ENCODE data around the gene MDK.

Gene MDK

DNA sequence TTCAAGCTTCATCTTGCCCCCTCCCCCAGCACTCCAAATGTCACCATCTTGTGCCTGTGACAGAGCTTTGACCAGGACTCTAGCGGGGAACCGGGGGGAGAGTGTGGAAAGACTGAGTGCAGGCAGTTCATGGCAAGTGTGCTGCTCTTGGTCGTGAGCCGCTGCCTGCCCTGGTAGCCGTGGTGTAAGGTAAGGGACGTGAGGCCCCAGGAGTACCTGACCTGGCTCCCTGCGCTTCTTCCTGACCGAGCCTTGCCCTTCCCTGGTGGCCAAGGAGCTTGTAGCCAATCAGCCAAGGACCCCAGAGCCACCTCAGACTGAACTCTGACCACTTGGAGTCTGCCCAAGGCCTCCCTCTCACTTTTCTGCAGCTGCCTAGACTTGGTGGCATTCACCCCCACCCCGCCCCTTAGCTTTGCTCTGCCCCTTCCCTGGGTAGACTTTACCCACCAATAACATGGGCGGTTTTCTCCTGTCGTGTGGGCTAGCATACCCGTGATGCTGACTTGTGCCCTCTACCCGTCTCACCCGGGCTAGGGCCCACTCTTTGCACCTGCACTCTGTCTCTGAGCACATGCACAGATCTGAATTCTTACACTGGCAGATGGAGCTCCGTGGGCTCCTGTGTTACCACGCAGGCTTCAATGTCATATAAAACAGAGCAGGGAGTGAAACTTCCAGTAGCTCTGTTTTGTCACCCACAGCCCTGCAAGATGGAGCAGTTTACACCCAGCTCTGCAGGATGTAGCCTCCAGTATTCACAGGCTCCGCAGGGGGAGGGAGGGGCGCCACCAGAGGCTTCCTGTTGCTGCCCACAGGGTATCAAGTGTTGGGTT is 32.7 kb upstream of the MDK start:
- FAIRE-seq: no peak

DNA sequence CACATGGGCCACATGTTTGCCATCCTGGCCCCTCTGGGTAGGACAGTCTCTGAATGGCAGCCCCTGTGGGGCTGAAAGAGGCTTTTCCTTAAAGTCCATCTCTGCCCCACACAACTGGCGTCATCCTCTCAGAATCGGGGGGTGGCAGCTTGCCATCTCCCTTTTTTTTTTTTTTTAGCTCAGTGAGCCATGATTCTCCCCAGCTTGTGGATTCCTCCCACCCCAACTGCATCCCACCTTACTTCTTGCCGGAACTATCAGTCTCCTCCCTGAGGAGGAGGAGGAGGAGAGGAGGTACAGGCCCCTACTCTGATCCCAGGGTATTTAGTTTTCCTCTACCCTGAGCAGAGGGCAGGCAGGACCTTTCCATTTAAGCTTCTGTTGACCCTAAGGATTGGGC is 30.8 kb upstream of the MDK start:
- no peak for FAIRE-seq

DNA sequence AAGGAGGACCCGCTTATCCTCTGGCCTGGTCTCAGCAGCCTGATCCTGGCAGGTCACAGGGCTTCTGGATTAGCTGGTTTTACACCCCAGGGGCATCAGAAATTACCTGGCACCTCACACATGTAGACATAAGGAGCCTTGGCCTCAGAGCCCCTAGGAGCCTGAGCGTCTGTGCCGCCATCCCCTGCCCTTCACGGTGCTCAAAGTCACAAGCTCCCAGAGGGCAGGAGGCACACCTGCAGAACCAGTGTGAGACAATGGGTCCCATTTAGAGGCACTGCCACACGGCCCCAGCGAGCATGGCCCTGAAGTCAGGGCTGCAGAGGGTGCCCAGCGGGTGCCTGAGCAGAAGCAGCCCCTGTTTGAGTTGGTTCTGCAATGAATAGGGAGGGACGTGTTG is 30.3 kb upstream of the MDK start:
- FAIRE-seq: no peak

DNA sequence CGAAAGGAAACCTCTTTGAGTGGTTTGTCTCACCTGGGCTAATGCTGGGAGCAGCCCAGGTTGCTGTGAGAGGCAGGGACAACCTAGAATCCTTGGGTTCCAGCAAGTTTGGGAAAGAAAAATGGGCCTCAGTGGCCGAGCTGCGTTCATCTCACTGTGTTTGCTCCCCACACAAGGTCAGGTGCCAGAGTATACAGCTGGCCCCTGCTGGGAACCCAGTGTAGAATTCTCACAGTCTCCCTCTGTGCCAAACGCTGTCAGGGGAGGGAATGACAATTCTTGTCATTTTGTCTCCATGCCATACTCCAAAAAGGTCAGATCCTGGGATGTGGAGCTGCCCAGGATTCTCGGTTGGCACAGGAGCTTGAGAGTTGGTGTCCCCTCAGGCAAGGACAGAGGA is 29.9 kb upstream of the MDK start:
- FAIRE-seq: no peak

DNA sequence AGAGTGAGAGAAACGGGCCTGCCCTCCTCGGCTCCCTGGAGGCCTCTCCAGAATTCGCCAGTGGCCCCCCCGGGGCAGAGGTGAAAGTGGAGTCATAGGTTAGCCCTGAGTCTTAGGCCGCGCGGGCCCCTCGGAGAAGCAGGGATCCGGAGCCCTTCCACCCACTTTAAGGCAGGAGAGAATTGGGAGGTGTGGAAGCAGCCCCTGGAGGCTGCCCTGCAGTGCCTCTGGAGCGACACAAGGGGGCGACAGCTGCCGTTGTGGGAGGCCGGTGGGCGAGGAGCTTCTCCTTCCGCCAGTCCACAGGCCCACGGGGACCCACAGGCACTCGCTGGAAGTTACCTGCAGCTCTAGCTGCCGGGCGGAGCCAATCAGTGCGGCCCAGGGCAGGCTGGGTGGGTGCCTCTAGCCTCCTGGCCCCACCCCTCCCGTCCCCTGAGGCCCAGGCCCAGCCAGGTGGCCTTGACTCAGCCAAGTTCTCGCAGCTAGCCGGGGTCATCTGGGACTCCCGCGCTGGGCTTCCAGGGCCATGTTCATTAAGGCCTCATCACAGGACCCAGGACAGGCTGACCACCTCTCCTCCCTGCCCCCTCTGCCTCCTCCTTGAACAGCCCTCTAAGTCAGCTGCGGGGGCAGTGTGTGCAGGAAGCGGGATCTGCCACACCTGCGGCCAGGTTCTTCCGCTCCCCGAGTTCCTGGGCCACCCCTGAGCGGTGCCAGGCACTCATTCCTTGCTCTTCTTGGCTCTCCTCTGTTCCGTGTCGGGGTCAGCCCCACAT is 29.2 kb upstream of the MDK start:
- FAIRE-seq: no peak

DNA sequence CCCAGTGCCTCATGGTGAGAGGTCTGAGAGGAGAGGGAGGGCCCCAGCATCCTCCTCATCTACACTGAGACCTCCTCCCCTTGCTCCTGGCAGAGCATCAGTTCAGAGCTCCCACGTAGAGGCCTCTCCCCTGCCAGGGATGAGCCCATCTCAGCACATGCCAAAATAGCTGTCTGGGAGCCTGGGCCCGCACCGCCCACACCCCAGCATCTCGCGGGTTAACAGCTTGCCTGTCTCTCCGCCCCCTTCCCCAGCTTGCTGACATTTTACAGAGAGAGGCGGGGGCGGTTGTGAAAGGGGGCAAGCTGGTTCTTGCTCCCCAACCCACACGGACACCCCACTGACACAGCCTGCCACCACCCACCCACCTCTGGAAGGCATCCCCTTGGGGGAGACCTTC is 27.8 kb upstream of the MDK start:
- no peak for FAIRE-seq

DNA sequence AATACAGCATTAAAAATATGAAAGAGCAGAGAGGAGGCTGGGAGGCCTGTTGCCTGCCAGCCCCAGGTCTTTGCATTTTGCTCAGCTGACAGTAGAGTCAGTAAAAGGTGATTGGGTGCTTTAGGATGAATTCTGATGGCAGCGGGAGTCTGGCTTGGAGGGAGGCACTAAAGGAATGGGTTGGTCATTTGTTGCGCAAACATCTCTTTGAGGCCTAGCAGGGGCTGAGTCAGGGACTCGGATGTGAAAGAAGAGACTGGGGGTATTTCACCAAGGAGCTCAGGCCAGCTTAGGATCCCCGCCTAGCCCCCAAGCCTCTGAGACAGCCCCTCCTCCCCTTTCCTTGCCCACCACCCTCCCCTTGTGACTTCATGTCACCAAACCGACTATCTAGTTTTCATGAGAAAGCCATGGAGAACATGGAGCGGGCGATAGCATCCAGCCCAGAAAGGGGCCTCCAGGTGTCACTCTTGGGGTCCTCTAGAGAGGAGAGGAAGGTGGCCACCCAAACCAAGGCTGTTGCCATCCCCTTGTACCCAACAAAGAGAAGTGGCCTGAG is 24.5 kb upstream of the MDK start:
- no peak for FAIRE-seq

DNA sequence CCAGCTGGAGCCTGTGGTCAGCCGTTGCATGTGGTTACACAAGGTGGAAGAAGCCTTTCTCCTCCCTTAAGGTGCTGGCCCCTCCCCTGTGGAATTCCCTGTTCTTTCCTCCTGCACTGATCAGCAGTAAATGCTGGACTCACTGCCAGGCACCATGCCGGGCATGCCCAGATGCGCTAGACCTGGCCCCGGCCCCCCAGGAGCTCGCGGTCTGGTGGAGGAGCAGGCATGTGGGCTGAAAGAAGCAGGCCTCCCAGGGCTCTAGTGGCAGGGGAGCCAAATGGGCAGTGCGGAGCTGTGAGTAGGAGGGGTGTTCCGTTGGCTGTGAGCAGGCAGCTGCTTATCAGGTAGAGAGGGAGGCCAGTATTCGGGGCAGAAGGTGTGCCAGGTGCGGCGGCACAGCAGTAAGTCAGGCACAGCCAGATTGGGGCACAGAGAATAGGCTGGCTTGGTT is 24.0 kb upstream of the MDK start:
- no peak for FAIRE-seq

DNA sequence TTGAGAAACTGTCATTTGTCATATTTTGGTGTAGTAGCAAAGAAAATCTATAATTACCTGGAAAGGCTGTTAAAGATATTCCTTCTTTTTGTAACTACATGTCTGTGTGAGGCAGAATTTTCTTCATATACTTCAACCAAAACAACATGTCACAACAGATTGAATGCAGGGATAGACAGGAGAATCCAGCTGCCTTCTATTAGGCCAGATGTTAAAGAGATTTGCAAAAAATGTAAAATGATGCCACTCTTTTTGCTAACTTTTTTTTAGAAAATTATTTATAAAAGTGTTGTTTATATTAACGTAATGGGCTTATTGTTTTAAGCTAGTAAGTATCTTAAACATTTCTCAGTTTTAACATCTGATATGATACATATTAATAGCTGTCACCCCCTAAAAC is 21.5 kb upstream of the MDK start:
- no peak for FAIRE-seq

DNA sequence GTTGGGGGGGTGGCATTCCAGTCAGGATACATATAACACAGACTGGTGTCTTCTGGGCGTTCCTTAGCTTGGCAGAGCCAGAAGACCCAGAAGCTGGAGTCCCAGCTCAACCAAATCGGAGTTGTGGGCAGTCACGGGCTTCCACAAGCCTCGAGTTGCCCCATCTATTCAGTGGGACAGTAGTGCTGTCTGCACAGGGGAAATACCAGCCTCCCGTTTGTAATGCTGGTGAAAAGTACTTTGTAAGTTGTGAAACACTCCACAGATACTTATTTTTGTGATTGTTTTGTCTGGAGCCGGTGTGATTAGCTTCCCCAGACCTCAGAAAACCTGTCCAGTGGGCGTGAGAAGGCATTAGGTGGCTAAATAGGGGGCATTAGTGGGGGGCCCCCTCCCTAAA is 20.6 kb upstream of the MDK start:
- FAIRE-seq: no peak

DNA sequence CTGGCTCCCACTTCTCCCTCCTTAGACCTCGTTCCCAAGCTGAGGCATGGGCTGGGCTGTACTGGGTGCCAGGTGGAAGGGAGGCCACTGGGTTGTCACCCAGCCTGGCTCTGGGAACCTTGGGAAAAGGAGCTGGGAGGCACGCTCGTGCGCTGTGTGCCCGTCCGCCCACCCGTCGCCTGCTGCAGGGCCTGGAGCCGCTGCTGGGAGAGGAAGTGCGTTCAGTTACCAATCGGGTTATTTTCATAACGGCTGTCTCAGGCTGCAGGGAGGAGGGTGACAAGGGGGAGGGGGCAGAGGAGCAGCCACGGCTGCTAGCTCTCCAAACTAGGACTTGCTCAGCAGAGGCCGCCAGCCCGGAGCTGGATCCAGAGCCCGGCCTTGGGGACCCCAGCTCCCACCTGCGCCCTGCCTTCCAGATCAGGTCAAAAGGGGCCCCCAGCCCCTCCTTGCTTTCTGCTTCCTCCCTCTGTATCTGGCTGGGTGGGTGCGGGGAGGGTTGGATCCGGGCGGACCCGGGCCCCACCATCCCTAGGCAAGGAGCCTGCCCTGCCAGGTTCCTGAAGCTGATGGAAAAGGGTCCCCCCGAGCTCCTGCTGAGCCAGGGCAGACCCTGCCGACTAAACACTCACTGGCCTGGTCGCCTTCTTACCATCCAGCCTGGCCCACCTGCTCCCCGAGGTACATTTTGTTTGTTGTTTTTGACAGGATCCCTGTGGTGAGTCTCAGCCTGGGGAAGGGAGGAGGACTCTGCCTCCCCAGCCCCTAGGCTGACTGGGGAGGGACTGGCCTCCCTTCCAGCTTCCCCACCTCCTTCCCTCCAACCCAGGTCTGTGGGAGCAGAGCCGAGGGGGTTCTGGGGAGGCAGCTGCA is 19.9 kb upstream of the MDK start:
- FAIRE-seq: no peak

DNA sequence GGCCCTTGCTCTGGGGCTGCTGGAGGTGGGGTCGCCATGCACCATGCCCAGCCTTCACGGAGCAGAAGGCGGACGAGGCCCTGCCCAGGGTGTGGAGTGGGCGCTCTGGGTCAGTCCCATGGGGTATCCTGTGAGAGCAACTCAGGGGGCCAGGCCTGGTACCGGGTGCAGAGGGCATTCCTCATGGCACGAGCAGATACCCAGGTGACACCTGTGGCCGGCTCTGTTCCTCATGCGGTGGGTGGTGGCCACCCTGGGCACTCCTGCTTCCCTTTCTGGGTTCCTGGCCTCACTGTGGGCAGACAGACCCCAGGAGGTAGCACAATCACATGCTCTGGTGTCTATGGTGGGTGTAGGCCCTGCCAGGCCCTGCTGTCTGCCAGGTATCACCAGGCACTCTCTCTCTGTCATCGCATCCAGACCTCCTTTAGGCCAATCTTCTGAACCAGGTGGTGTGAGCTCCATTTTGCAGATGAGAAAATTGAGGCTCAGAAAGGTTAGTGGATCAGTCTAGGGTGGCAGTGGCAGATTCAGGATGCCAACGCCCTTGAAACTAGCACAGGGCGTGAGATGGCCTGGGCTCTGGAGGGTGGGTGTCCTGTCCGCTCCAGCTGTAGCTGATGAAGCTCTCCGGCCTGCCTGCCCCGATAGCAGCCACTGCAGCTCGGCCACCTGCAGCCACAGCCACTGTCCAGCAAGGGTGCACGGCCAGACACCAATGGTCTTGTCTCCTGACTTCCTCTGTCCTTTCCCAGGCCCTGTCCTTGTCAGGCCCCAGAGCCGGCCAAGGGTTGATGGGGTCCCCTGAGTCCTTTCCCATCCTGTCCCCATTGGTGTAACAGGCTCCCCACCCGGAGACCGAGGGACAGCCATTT is 19.1 kb upstream of the MDK start:
- FAIRE-seq: no peak

DNA sequence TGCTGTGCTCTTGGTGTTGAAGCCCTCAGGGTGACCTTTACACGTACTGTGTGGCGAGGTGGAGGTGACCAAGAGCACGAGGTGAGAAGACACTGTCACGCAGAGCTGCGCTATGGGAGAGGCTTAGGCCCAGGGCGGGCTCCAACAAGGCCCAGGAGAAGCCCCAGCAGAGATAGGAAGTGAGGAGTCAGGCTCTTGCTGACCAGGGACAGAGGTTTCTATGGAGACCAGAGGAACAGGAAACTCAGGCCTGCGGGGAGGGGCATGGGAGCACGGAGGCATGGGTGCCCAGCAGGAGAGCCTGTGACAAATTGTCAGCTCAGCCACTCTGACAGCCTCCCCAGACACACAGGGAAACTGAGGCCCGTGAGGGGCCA is 18.4 kb upstream of the MDK start:
- no peak for FAIRE-seq

DNA sequence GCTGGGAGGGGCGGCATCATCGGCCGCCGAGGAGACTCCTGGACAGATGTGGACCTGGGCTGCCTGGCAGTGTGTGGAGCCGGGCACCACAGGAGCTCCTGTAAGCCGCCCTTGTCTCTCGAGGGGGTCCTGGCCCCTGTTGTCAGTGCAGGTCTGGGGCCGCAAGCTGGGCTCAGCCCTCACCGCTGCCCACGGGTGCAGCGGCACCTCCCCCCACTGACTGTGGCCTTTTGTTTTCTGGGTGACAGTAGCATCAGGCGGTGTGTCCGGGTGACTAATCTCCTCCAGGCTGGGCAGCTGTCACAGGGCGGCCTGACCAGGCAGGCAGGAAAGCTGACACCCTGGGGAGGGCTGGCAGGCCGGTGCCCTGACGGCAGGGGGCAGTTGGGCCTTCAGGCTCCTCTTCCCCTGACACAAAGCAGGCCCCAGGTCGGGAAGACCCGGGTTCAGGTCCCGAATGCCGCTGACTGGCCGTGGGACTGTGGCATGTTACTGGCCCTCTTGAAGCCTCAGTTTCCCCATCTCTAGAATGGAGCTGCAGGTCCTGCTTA is 17.9 kb upstream of the MDK start:
- no peak for FAIRE-seq

DNA sequence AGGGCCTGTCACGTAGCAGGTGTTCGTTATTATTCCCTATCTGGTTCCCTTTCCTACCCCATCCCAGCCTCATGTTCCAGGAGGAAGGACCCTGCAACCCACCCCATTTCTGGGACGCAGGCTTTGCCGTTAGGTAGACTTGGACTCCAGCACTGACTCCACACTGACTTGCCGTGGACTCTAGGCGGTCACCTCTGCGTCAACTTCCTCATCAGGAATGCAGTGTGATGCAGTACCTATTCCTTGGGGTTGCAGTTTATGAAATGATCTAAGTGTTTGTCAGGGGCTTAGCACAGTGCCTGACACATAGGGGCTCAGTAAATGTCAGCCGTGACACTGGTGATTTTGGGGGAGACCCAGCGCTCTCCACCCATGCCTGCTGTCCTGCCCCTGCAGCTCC is 17.4 kb upstream of the MDK start:
- FAIRE-seq: no peak

DNA sequence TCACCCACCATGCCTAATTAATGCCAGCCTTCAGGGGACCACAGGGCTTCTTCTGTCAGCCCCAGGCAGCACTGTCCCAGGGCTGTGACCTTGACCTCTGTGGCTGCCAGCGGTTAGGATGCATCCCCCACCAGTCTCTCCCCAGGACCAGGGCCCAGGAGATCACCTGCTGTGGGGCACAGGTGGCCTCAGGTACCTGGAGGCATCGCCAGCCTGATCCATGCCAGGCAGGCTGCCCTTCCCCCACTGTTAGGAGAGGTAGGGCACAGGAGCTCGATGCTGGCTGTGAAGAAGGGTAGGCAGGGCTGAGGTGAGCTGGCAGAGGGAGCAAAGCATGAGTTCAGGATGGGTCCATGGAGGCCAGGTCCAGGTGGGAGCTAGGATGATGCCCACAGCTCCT is 16.7 kb upstream of the MDK start:
- no peak for FAIRE-seq

DNA sequence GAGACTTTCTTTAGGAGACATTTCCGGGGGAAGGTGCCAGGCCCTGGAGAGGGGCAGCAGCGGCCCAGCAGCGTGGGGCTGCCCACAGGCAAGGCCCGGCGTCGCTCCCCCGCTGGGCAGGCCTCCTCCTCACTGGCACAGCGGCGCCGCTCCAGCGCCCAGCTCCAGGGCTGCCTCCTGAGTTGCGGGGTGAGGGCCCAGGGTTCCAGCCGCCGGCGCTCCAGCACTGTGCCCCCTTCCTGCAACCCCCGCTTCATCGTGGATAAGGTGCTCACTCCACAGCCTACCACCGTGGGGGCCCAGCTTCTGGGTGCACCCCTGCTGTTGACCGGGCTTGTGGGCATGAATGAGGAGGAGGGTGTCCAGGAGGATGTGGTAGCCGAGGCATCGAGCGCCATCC is 15.2 kb upstream of the MDK start:
- no peak for FAIRE-seq

DNA sequence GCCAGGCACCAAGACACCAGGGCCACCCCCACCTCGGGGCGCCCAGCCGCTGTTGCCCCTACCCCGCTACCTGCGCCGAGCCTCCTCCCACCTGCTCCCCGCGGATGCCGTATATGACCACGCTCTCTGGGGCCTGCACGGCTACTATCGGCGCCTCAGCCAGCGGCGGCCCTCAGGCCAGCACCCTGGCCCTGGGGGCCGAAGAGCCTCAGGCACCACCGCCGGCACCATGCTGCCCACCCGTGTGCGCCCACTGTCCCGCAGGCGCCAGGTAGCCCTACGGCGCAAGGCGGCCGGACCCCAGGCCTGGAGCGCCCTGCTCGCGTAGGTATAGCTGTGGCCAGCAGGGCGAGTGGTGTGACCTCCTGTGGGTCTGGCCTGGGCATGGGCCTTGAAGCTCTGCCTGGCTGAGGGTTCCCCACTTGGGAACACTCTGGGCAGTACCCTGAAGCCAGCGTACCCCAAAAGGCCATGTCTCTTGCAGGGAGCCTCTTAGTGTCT is 14.8 kb upstream of the MDK start:
- no peak for FAIRE-seq

DNA sequence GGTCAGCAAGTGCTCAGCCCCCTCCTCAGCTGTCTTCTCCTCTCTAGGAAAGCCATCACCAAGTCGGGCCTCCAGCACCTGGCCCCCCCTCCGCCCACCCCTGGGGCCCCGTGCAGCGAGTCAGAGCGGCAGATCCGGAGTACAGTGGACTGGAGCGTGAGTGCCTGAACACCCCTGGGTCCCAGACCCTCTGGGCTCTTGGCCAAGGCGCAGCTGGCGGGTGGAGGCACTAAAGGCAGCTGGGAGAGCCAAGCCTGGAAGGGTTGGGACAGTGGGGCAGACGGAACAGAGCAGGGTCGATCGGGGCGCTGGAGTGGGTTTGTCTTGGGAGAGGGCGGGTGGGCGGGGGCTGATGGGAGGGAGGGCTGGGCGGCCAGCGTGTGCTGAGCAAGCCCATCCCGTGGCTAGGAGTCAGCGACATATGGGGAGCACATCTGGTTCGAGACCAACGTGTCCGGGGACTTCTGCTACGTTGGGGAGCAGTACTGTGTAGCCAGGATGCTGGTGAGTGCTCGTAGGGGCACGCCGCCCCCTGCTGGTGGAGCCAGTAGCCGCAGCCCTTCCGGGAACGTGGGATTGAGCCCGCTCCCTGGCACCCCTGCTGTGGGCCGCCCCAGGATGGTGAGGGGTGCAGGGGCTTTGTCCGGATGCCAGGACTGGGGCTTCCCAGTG is 14.1 kb upstream of the MDK start:
- FAIRE-seq: no peak

DNA sequence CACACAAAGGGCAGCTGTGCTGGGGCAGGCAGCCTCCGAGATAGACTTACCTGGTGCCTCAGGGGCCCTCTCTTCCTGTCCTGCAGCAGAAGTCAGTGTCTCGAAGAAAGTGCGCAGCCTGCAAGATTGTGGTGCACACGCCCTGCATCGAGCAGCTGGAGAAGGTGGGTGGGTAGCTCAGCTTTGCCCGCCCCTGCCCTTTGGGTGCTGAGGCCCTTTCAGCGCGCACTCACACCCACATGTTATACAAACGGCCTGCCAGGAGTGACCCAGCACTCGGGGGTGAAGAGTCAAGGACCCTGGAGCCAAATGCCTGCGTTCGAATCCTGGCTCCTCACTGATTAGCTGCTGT is 13.6 kb upstream of the MDK start:
- FAIRE-seq: no peak
